Stimulated activated CD4-positive, alpha-beta T cell treated with anti-CD3 and anti-CD28 coated beads, Interleukin-1b, Interleukin-23, amount 100 ng/mL, for 24 hours (primary cell): ENCODE results near the gene KIAA0930.

Experiments used
- DNase-seq, 4 experiments: peaks; one replicate each; pipeline ENCODE4 v3.0.0-alpha.2; 2020; ENCODE audit warnings: low read depth in 4 of 4, low spot score in 1 of 4

KIAA0930 gene

DNA sequence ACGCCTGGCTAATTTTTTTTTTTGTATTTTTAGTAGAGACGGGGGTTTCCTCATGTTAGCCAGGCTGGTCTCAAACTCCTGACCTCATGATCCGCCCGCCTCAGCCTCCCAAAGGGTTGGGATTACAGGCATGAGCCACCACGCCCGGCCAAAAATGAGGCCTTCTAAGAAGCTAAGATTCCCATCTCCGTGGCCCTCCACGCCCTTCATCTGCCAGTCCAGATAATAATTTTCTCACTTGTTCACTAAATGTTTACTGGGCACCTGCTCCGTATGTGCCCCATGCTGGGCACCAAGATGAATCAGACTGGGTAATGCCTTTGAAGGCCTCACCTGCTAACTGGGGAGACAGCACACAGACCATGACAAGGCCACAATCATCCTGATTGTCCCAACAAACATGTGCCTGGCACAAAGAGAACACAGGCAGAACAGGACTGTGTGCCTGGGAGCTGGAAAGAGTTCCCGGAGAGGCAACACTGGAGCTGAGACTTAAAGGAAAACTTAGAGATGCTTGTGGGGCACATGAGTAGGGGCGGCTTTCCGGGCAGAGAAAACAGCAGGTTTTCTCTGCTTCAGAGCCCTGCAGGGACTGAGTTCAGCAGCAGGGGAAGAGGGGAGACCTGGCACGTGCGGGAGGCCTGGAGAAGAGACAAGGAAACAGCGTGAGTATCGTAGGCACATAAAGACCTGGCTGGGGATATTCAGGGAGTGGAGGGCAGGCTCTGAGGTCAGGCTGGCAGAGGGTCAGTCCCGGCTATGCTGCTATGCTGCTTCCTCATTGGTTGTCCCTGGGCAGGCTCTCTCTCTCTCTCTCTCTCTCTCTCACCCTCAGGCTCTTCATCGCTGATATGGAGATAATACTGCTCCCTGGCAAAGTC is 2.4 kb downstream of the KIAA0930 start:
- no peak for DNase-seq

DNA sequence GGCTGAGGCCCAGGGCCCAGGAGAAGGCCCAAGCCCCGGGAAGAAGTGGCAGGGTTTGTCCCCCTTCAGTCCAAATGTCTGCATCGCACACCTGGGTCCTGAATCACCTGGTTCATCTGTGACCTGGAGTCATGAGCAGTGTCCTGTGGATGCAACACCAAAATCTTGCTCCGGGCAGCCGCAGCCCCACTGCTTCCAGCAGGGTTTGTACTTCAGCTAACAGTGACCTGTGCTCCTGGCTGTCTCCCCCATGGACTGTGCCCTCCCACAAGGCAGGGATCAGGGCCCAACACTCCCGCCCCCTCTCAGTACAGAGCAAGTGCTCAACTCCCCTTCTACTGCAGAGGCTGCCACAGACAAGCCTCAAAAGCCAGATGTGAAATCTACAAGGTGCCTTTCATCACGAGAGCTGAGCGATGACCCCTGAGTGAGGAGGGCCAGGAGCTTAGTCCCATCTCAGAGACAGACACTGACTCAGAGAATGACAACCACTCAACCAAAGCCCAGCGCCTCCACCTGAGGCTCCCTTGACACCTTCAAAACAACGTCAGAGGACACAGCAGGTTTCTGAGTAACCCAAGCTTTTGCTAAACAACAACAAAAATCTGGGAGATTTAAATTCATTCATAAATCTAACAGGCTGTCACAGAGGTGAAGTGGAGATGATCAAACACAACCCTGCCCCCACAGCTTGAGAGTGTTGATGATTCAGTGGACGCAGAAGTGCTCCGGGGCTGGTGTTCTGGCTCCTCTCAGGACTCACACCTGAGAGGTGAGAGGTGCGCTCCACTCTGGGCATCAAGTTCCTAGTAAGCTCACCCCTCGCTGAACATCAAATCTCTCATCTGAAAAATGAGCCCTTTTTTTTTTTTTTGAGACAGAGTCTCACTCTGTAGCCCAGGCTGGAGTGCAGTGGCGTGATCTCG is 3.4 kb downstream of the KIAA0930 start:
- DNase-seq, result no peak

DNA sequence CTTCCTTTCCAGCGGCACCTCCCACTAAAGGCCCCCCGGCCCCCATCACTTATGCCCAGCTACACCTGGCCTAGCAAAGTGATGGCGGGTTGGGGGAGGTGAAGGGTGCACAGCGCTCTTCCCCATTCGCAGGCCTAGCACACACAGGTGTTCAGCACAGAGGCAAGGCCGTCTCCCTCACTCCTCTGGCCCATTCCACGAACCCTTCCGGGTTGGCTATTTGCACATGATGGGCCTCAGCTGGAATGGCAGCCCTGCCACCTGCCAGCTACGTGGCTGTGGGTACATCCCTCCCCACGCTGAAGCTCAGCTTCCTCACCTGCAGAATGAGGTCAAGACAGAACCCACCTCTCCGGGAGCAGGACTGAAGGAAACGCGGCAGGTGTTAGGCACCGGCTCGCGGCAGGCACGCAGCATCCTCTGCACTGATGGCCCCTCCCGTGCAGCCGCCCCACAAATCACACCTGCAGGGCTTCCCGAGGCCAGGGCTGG is 4.8 kb downstream of the KIAA0930 start:
- DNase-seq, result no peak

DNA sequence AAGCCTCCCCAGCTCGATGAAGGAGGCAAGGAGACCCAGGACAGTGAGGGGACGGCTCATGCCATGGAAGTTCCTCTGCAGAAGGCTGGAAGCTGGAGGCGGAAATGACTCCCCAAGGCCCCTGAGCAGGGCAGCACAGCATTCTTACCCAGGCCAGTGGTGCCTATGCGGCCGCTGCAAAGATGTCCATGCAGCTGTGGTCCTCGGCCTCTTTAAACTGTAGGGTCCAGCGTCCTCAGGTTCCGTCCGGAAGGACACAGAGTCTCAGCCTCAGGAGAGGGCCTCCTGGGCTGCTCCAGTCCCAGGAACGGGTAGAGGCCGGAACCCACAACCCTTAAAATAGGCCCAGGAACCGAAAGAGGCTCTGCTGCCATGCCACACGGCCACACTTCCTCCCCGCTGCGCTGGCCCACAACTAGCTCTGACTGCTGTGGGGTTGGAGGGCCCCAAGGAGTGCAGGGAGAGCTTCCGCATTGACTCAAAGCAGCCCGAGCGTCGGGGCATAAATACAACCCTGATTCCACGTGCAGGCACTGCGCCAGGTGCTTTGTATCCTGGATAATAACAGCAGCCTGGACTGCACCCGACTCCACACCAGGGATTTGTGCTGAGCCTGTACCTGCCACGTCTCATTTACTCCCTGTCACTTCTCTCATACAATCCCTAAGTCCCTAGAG is 5.5 kb downstream of the KIAA0930 start:
- no peak for DNase-seq

DNA sequence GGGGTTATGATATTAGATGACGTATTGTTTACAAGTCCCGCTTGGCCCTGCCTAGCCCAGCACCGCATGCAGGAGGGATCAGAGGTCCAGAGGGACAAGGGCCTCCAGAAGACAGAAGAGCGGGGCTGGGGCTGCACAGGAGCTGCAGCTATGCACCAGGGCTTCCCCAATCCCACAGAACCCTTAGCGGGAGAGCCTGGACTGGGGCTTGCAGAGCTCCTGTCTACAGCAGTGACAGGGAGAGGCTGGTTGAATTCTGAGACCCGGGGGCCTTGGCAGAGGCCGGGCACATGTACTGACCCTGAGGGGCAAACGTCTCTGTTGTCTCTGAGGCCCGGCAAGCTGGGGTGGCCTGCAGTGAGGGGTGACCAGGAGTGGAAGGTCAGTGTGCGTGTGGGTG is 6.9 kb downstream of the KIAA0930 start:
- DNase-seq, result no peak

DNA sequence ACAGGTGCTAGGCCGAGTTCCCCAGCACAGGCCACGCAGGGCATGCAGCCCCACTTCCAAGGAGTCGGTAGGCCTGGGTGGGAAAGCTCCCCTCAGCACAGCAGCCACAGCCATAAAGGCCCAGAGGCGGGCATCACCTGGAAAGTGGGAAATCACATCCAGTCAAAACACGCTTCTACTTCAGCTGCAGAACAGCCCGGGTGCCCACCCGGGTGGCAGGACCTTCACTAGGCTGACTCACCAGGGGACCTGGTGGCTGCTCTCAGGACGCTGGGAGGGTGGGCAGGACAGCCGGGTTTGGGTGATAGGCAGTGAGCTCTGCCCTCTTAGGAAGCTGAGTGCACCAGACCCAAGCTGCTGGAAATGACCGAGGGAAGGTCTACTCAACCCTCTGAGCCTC is 7.3 kb downstream of the KIAA0930 start:
- DNase-seq, result no peak

DNA sequence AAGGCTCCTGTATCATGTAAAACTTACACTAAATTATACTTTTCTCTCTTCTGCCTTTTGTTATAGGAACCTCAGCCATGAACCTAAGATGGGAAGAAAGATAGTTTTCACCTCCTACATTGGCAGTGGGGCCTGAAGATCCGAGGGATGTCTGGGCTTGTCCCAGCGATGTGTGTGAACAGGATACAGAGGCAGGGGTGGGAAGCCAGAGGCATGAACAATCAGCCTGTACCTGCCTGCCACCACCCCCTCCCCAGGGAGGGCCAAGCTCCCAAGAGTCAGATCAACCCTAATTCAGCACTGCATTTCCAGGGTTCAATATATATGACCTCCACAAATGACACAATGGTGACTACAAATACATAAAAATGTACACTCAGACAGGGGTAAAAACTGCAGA is 9.4 kb downstream of the KIAA0930 start:
- DNase-seq, result no peak

DNA sequence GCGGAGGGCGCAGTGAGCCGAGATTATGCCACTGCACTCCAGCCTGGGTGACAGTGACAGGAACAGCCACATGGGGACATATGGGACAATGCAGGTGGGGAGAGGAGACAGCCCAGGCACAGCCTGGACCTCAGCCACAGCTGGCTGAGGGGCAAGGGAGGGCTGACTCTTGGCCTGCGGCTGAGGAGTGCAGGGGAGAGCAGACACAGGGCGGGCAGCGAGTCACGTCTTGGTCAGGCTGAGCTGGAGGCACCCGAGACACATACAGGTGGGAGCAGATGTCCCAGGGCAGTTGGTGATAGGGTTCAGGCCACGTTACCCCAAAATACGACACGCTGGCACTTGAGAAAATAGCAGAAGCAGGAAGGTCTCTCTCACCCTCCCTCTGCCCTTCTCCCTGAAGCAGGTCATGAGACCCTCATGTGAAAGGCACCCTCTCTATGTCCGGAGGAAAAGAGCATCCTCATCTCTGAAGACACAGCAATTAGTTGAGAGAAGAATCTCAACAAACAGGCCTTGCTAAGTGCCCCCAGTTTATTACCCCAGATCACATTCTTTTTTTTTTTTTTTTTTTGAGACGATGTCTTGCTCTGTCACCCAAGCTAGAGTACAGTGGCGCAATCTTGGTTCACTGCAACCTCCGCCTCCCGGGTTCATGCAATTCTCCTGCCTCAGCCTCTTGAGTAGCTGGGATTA is 10.5 kb downstream of the KIAA0930 start:
- DNase-seq, result no peak

DNA sequence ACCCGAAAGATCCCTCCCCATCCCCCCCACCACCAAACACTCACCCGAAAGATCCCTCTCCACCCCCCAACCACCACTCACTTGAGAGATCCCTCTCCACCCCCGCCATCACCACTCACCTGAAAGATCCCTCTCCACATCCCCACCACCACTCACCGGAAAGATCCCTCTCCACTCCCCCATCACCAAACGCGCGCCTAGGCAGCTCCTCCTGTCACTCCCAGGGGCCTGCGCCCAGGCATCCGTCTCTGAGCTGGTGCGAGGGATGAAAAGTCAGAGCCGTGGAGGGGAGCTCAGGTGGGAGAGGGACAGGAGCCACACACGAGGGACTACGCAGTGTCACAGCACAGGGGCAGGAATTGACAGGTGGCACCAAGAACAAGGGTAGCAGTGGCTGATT is 11.5 kb downstream of the KIAA0930 start:
- no peak for DNase-seq

DNA sequence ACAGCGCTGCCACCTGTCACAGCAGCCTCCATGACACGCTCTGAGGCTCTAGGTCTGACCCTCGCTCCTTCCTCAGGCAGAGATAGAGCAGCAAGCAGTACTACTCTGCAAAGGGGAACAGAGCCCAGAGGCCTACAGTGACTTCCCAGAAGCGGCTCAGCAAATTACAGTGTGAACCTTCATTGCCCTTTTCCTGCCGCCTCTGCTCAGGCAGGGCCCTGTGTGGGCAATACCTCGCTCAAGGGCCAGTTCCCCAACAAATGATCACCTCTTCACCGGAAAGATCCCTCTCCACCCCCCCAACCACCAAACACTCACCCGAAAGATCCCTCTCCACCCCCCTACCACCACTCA is 12.3 kb downstream of the KIAA0930 start:
- DNase-seq, result no peak

DNA sequence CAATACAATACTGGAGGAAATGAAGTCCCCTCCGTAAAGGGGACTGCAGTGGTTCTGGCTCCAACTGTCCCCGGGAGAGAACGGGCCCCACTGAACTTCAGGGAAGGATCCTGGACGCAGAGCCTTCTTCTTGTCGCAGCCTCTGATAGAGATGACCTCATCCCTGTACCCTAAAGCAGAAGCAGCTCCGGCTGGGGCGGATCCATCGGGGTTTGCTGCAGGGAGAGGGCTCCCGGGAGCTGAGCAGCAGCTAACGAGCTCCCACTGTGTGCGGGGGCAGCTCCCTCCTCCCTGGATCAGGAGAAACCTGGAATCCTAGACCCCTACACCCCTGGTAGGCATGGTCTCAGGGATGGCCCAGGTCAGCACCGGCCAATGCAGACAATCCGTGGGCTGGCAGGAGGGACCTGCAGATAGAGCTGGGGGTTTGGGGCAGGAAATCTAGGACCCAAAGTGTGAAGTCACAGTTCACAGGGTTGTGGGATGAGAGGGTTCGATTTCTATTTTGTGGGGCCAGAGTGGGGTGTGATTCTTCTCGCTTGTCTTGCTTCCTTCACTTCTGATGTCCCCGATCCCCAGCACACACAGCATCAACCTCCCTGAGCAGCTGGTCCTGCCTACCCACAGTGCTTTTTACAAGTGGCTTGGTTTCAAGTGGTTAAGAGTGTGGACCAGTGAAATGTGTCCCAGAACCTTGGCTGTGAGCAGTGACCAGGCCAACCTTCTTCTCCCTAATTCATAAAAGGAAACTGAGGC is 12.9 kb downstream of the KIAA0930 start:
- DNase-seq, result no peak

DNA sequence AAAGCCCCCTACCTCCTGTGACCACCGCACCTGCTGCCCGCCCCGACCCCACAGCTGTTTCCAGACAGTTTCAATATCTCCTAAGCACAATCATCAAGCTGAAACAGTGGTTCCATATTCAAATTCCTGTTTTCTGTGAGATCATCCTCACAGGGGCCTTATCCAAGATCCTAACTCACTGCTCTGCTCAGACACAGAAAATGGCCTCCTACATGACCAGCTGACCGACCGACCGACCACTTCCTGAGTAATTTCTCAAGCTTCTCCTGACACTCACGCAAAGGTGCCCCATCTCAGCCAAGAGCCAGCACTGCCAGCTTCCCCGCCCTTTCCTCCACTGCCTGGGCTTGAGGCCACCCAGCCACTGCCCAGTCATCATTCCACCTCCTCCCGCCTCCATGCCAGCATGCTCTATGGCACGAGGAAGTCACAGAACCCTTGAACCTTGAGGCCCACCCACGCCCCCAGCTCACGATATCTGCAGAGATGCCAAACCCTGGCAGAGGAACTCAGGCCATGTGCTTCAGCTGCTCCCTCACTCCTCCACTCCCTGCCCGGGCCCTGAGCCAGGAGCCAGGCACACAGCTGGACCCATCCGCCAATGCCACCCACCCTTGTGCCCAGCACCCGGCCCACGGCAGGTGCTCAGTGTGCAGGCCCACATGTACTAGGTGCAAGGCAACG is 14.0 kb downstream of the KIAA0930 start:
- DNase-seq, result no peak

DNA sequence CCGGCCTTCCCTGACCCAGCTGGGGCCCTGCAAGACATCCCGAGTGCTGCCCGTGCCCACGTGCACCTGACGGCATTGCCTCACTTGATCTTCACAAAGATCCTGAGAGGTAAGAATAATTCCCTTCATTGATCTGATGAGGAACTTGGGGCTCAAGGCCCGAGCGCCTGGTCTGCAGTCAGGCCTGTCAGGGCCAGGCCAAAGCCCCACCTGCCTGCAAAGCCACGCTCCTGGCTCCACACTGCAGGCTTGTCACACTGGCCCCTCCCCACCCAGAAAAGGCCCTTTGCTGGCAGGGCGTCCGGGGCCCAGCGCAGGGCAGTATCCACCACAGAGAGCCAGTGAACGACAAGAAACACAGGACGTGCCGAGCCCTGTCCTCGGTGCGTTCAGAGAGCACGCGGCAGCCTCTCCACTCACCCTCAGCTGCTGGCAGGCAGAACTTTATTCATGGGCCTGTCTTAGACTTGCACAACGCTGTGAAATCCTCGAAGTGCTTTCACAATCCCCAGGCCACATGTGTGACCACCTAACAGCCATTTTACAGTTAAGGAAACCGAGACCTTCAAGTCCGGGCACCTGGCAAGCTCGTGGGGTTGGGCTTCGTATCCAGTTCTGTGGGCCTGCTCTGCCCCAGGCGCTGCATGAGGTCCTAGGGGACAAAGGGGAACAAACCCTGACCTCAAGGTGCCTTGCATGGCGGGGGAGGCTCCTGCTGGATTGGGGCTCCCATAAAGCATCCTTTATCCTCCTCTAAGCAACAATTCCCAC is 14.8 kb downstream of the KIAA0930 start:
- DNase-seq, result no peak

DNA sequence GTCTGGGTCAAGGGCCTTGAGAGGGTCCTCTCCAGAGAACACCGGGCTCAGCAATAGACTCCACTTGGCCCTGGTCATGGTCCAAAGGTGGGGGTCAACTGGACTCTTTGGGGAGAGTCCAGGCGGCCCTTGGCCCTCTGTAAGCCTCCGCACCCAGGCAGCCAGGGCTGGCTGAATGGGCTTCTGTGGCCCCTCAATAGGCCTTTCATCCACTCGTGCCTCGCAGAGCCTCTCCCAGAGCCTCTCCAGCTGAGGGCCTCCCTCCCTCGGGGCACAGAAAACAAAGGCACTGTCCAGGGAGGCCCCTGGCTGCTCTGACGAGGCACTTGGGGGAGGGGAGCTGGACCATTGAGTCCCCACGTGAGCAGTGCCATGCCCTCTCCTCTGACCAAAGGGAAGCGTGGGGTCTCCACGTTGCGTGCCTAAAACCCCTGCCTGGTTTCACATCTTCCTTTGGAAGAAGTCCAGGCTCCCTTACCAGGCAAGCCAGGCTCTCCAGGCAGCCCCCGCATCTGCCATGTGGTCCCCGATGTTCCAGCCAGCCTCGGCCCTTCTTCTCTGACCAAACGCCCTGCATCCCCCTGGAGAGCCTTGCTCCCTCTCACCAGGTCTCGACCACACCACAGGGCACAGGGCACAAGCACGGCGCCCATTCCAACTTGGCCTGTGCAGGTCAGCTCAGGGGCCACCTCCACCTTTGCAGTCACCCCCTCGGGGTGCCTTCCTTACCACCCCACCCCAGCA is 15.5 kb downstream of the KIAA0930 start:
- no peak for DNase-seq

DNA sequence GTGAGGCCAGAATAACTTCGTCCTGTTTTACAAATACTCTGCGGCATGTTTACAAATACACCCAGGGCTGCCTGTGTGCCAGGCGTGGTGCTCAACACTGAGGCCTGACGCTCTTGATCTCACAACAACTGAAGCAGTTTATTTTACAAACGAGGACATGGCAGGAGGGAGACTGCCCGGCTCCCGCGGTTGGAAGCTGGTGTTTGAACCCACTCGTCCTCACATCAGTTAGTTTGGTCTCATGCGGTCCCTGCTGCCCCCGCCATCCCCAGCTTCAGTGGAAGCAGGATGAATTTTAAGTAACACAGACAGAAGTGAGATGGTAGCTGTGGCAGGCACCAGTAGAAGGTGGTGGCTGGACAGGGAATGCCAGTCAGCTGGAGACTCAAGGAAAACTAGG is 16.4 kb downstream of the KIAA0930 start:
- DNase-seq, result no peak

DNA sequence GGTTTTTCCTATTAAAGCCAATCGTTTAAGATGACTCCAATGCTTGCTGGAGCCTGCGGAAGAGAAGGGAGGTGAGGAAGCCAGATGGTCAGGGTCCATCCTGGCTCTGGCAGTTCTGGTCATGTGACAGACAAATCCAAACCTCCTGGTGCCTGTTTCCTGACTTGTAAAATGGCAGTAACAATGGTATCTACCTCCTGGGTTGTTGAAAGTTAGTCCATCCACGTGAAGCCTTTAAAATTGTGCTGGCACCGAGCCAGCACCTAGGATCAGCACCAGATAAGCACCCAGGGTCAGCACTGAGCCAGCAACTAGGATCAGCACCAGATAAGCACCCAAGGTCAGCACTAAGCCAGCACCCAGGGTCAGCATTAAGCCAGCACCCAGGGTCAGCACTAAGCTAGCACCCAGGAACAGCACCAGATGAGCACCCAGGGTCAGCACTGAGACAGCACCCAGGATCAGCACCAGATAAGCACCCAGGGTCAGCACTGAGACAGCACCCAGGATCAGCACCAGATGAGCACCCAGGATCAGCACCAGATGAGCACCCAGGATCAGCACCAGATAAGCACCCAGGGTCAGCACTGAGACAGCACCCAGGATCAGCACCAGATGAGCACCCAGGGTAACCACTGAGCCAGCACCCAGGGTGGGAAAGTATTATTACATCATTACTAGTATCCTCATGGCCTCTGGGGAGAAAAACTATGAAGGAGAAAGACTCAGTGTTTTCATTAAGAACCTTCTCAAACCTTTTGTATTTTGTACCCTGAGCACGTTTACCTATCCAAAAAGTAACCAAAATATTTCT is 17.2 kb downstream of the KIAA0930 start:
- DNase-seq, result no peak

DNA sequence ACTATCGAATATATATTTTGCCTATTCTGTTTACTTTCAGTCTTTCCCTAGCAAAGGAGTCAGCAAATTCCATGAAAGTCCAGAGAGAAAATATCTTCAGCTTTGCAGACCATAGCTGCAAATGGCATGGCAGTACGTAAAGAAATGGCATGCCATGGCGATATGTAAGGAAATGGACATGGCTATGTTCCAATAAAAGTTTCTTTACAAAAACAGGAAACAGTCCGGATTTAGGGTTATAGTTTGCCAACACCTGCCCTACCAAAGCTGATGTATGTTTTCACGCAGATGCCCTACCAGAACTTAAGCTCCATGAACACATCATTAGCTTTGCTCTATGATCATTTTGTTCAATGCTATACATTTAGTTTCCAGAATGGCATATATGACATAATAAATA is 19.5 kb downstream of the KIAA0930 start:
- no peak for DNase-seq
